Adrenal gland (tissue), 12 donors: ENCODE data around the gene PHF2. TPM values are rescaled to one million over a fixed set of nuclear protein-coding genes. Genes with fewer than 3 reads are reported as not detected.

ENCODE experiments used
- DNase-seq, 7 donors: peaks; one replicate each; pipeline ENCODE4 v3.0.0-alpha.2; 2019 to 2020
- H3K27ac ChIP-seq, 5 donors: fragments of 200-600 bp; sonication (generic) in 4 of 5; 1 replicate in 3 of 5; 2 replicates in 2 of 5; pipeline versions ENCODE4 v1.5.1 to v1.8.0; 2016 to 2020; ENCODE audit warnings: mild to moderate bottlenecking in 1 of 5
- H3K27me3 ChIP-seq: fragments of 200-600 bp; 2 replicates; pipeline ENCODE4 v1.8.0; 2021
- H3K36me3 ChIP-seq, 2 donors: fragments of 200-600 bp; replicated peaks in 1 of 2; 1 replicate in 1 of 2; 2 replicates in 1 of 2; pipeline versions ENCODE4 v1.5.1 to v1.8.0; 2018 to 2022
- H3K4me1 ChIP-seq, 2 donors: fragments of 200-600 bp; replicated peaks in 1 of 2; 1 replicate in 1 of 2; 2 replicates in 1 of 2; pipeline versions ENCODE4 v1.5.1 to v1.8.0; 2018 to 2021
- H3K4me3 ChIP-seq, 4 donors: fragments of 200-600 bp; sonication (generic) in 3 of 4; one replicate each; pipeline ENCODE4 v1.5.1; 2016 to 2018
- H3K9me3 ChIP-seq, 3 donors: fragments of 200-600 bp; sonication (generic) in 1 of 3; replicated peaks in 1 of 3; 1 replicate in 2 of 3; 2 replicates in 1 of 3; pipeline versions ENCODE4 v1.5.1 to v1.8.0; 2016 to 2021
- CTCF ChIP-seq, 6 experiments: fragments of 450-650 bp in 4 of 6; fragments of 200-600 bp in 2 of 6; sonication (generic) in 1 of 6; IDR thresholded peaks; 1 replicate in 5 of 6; 2 replicates in 1 of 6; pipeline versions ENCODE4 v1.5.1 to v1.8.0; 2016 to 2021; ENCODE audit warnings: antibody characterized with exemption in 6 of 6, mild to moderate bottlenecking in 2 of 6, moderate library complexity in 1 of 6
- POLR2A ChIP-seq, 2 donors: fragments of 450-650 bp; IDR thresholded peaks; one replicate each; pipeline ENCODE4 v1.6.1; 2017; ENCODE audit warnings: antibody characterized with exemption in 2 of 2, mild to moderate bottlenecking in 2 of 2, moderate library complexity in 1 of 2
- WGBS, 4 donors: extraction: QIAGEN DNeasy Blood & Tissue Kit in 2 of 4; methylation state at CpG; one replicate each; pipeline versions ENCODE4 v1.1.5 to v1.1.7; 2013 to 2017; 5-methylcytosine and 5-hydroxymethylcytosine counted together
- intact Hi-C, 2 donors: fragments of 100-400 bp; cut with DNase I; formaldehyde crosslinking; loops; one replicate each; pipeline versions ENCODE4 v1.14.1 to v1.15.0; 2022 to 2023
- polyA plus RNA-seq, 3 donors: library from polyadenylated mRNA; stranded (reverse); fragments of 200-250 nt in 2 of 3; fragments of 350-450 nt in 1 of 3; fragmentation: Illumina TruSeq in 1 of 3; extraction: RNeasy Lipid Tissue Mini Kit (QIAGEN cat#74804) in 1 of 3; gene quantifications; one replicate each; pipeline ENCODE4 v1.2.3, GENCODE V29; 2013 to 2014
- total RNA-seq, 9 donors: library from RNA; depleted of rRNA in 4 of 9; stranded (reverse); fragments of >200 nt in 4 of 9; fragments of 120-200 nt in 1 of 9; fragmentation: NEBNext Ultra II Directional in 1 of 9; extraction: Animal tissue kit (Norgen Biotek cat#: 25700) in 1 of 9; gene quantifications; one replicate each; pipeline versions ENCODE4 v1.1.0 to v1.2.4, GENCODE V29; 2013 to 2023
- donor health status: healthy with polysubstance abuse.
- donor health status: Bipolar disorder and iron deficiency.
- donor health status: DM: yes; HTN: yes; CAD: no.
- donor health status: DM: no; HTN: no; CAD: no.
- donor health status: DM: no; HTN: no; CAD: no.
- donor health status: DM: yes; HTN: yes; CAD: no.

The PHF2 gene
- total and polyA plus RNA-seq, 12 donors: 11.0 to 37.6 (median 22.0) TPM

GRCh38 chr9:93560991-93561390, 15.4 kb upstream of the PHF2 start:
- no peaks in the 10 kb centered on the region for H3K9me3 ChIP-seq
- DNase-seq: no peak
- no peaks in the 10 kb centered on the region for H3K4me1 ChIP-seq
- no peak overlapping the region for H3K4me3 ChIP-seq
- peaks cover 0 to 73% of the 10 kb centered on the region in 2 donors for H3K36me3 ChIP-seq
- intact Hi-C loops: no loop called here
- no peaks in the 10 kb centered on the region for H3K27me3 ChIP-seq
- 89 to 95% (median 91%) methylated on average over 5 of the region's 5 CpGs for WGBS, 4 donors
- H3K27ac ChIP-seq: no peak overlapping the region
- TF ChIP-seq CTCF (IDR thresholded peaks at IDR 0.05): no peak
- no peak for TF ChIP-seq POLR2A (IDR thresholded peaks at IDR 0.05)

GRCh38 chr9:93562157-93562556, 14.2 kb upstream of the PHF2 start:
- Histone ChIP-seq H3K9me3 (no peaks in the 10 kb centered on the region), H3K27ac (no peak overlapping the region), H3K36me3 (peaks cover 0 to 61% of the 10 kb centered on the region in 2 donors), H3K27me3 (no peaks in the 10 kb centered on the region), H3K4me1 (peaks cover 3 to 4% of the 10 kb centered on the region in 2 donors), H3K4me3 (no peak overlapping the region)
- DNase-seq: no peak
- TF ChIP-seq POLR2A (IDR thresholded peaks at IDR 0.05): no peak
- no peak for TF ChIP-seq CTCF (IDR thresholded peaks at IDR 0.05)
- WGBS, 4 donors: 89 to 100% (median 96%) methylated on average over 2 of the region's 2 CpGs
- intact Hi-C loops: no loop called here

GRCh38 chr9:93565089-93565488, 11.3 kb upstream of the PHF2 start:
- peaks cover 0 to 37% of the 10 kb centered on the region in 2 donors for H3K36me3 ChIP-seq

More at GRCh38 chr9:93565089-93565488, 11.3 kb upstream of the PHF2 start:
- WGBS, 4 donors: 85 to 93% (median 89%) methylated on average over 4 of the region's 4 CpGs
- TF ChIP-seq POLR2A (IDR thresholded peaks at IDR 0.05) (no peak), CTCF (IDR thresholded peaks at IDR 0.05) (no peak)
- no peaks in the 10 kb centered on the region for H3K27me3 ChIP-seq
- H3K27ac ChIP-seq: no peak overlapping the region
- H3K9me3 ChIP-seq: no peaks in the 10 kb centered on the region
- H3K4me3 ChIP-seq: no peak overlapping the region
- H3K4me1 ChIP-seq: peaks cover 8 to 11% of the 10 kb centered on the region in 2 donors
- DNase-seq: no peak
- intact Hi-C loops: loop anchor here in 1 of 2 donors (5.0 kb wide), 1 partner anchor 113 kb away; the partner anchor contains the start of genes FAM120A and FAM120AOS
